CD4-positive, alpha-beta T cell treated with Interferon gamma for 1 hour (primary cell): Measurements from ENCODE around the gene KRT74.

Source experiments
- DNase-seq: peaks from one replicate; pipeline ENCODE4 v3.0.0-alpha.2; 2020

The KRT74 gene

DNA sequence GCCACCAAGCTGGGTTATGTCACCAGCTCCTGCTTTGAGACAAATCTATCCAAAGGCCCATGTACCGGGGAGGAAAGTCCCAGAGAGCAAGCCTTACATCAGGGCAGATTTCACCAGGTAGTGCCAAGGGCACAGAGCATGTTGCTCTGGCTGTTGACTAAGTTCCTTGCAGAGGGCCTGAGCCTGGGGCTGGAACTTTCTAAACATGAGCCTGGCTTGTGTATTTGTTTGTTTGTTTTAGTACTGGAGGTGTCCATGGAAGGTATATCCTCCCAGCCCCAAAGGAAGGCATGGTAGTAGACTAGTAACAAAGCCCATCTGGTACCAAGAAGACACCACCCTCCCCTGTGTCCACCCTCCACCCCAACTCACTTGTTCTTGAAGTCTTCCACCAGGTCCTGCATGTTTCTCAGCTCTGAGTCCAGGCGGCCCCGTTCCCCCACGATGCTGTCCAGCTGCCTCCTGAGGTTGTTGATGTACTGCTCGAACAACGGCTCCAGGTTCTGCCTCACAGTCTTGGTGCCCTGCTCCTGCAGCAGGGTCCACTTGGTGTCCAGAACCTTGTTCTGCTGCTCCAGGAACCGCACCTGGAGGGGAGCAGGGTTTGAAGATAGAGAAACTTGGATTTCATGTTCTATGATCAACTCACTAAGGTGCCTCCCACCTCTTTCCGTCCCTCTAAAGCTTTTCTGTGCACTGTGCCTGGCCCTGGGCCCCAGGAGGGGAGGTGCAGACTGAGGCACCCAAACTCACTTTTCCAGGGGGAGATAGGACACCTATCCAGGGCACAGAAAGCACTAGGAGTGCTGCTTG, 54.9 kb downstream of the KRT74 start:
- no peak for DNase-seq

DNA sequence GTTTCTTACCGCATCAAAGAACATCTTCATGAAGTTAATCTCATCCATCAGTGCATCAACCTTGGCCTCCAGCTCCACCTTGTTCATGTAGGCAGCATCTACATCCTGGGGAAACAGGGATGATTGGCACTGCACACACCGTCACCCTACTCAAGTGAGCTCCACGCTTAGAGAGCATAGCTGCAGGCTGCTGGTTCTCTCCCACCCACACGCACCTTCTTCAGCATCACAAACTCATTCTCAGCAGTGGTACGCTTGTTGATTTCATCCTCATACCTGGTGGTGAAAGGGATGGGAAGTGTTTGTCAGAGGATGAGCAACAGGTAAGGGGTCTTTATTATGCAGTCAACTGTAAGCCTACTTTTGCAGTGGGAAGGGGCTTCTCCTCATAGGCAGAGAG, 55.8 kb downstream of the KRT74 start:
- no peak for DNase-seq

DNA sequence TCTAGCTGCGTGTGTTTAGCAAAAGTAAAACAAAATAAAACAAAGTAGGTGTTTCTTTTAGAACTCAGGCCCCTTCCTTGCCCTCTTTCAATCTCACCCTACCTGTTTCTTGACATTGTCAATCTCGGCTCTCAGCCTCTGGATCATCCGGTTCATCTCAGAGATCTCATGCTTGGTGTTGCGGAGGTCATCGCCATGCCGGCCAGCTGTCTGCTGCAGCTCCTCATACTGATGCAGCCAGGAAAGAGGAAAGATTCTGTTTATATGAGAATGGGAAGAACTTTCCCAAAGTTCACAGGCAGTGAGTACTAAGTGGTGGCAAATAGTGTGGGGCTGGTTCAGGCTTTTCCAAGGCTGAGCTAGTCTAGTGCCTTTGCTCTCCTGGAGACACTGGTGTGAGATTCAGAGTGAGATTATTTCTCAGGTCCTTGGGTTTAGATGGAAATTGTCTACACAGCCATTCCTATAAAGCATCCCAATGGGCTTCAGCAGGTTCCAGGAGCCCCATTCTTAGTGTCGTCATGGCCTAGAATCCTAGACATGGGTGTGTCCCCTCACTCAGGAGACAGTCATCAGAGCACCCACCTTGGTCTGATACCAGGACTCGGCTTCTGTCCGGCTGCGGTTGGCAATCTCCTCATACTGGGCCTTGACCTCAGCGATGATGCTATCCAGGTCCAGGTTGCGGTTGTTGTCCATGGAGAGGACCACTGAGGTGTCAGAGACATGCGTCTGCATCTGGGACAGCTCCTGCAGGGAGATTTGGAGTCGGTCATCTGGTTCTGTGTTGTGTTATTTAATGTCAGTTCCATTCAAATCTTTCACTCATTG, 56.4 kb downstream of the KRT74 start:
- DNase-seq: no peak

DNA sequence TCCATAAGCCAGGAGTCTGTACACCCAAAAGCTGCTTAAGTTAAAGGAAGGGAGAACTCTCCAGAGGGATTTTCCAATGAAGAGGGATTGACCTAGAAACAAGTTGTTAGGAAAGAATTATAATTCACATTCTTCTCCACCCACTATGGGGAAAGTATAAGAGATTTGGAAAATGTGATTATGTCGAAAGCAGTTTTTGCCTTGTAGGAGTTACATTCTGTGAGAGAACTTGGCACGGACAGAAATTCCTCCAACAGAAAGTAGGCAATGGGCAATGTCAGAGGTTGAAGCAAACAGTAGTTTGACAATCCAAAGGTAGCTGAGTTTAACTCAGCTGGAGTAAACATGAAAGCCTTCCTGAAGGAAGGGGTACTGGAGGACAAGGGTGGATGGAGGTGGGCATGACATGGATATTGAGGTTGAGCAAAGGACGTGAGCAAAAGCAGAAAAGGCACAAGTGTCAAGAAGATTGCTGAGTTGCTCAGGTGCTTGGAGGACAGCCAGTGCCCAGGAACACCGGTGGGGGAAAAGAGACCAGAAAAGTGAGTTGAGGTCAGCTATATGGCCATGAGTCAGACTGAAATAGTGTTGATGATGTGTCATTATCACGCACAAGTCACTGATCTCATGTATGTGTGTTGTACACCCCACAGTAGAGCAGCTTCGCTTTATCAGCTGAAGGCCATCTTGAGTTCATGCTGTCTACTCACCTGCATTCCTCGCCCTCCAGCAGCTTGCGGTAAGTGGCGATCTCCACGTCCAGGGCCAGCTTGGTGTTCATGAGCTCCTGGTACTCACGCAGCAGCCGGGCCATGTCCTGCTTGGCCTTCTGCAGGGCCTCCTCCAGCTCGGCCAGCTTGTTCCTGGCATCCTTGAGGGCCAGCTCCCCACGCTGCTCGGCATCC, 57.5 kb downstream of the KRT74 start:
- DNase-seq: no peak
